ENCODE results near the gene SLC2A5.

The SLC2A5 gene

DNA sequence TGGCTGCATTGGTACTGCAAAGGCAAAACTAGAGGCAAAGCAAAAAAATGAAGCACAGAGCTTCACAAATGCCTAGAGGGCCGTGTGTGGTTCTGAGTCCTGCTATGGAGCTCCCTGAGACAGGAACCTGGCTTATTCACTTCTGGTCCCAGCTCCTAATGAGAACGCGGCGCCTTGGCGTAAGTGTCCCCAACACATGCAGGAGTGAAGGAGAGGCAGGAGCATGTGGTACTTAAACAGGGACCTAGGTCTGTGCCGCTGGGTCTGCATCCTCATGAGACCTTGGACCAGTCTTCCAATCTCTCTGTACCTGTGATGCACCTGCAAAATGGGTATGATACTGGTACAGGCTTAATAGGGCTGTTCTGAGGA lies 28.8 kb downstream of the SLC2A5 start:
- Histone ChIP-seq H3K36me3 (ENCODE audit: low read length) (no peaks in the 10 kb centered on the region), H4K20me1 (ENCODE audit: low read depth, low read length) (no peaks in the 10 kb centered on the region), H3K4me2 (ENCODE audit: low read depth, low read length, poor library complexity, severe bottlenecking) (no peak overlapping the region), H3K9me3 (ENCODE audit: insufficient read depth, low read length) (peaks cover 3% of the 10 kb centered on the region; the same call in 1 of the 2 replicates), H3K4me3 (ENCODE audit: insufficient read depth, low read length, poor library complexity, severe bottlenecking) (no peak overlapping the region), H3K9ac (ENCODE audit: low read length) (no peak overlapping the region), H3K9me2 (replicated peaks; ENCODE audit: insufficient read depth, low read length) (no peaks in the 10 kb centered on the region), H3F3A (ENCODE audit: insufficient read depth) (no peaks in the 10 kb centered on the region), H2AFZ (ENCODE audit: low read depth, low read length, severe bottlenecking) (no peak overlapping the region), H3K27me3 (ENCODE audit: low read length) (no peaks in the 10 kb centered on the region), H3K27ac (ENCODE audit: low read depth, low read length) (no peak overlapping the region), H3K79me2 (ENCODE audit: insufficient read depth, low read length) (no peaks in the 10 kb centered on the region)
- TF ChIP-seq, protein P1, sequence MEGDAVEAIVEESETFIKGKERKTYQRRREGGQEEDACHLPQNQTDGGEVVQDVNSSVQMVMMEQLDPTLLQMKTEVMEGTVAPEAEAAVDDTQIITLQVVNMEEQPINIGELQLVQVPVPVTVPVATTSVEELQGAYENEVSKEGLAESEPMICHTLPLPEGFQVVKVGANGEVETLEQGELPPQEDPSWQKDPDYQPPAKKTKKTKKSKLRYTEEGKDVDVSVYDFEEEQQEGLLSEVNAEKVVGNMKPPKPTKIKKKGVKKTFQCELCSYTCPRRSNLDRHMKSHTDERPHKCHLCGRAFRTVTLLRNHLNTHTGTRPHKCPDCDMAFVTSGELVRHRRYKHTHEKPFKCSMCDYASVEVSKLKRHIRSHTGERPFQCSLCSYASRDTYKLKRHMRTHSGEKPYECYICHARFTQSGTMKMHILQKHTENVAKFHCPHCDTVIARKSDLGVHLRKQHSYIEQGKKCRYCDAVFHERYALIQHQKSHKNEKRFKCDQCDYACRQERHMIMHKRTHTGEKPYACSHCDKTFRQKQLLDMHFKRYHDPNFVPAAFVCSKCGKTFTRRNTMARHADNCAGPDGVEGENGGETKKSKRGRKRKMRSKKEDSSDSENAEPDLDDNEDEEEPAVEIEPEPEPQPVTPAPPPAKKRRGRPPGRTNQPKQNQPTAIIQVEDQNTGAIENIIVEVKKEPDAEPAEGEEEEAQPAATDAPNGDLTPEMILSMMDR (IDR thresholded peaks at IDR 0.05; ENCODE audit: insufficient read depth, low read length, poor library complexity, severe bottlenecking): no peak
- no peak for TF ChIP-seq EZH2phosphoT487 (conservative IDR thresholded peaks at IDR 0.05; ENCODE audit: low read length)

- Histone ChIP-seq H3K9me3 (ENCODE audit: insufficient read depth, low read length) (peaks cover 9% of the 10 kb centered on the region; the same call in 1 of the 2 replicates), H3K4me3 (ENCODE audit: insufficient read depth, low read length, poor library complexity, severe bottlenecking) (no peak overlapping the region), H3F3A (ENCODE audit: insufficient read depth) (no peaks in the 10 kb centered on the region), H3K4me2 (ENCODE audit: low read depth, low read length, poor library complexity, severe bottlenecking) (no peak overlapping the region), H3K27me3 (ENCODE audit: low read length) (no peaks in the 10 kb centered on the region), H3K79me2 (ENCODE audit: insufficient read depth, low read length) (no peaks in the 10 kb centered on the region), H3K27ac (ENCODE audit: low read depth, low read length) (no peak overlapping the region), H4K20me1 (ENCODE audit: low read depth, low read length) (no peaks in the 10 kb centered on the region), H3K9me2 (replicated peaks; ENCODE audit: insufficient read depth, low read length) (no peaks in the 10 kb centered on the region), H2AFZ (ENCODE audit: low read depth, low read length, severe bottlenecking) (no peak overlapping the region), H3K9ac (ENCODE audit: low read length) (no peak overlapping the region), H3K36me3 (ENCODE audit: low read length) (0 out of 2 replicates have a peak, but pooled peaks cover 5% of the 10 kb centered on the region)
- TF ChIP-seq, protein P1 (IDR thresholded peaks at IDR 0.05; ENCODE audit: insufficient read depth, low read length, poor library complexity, severe bottlenecking): no peak
- TF ChIP-seq EZH2phosphoT487 (conservative IDR thresholded peaks at IDR 0.05; ENCODE audit: low read length): no peak
These were observed 29.4 kb downstream of the SLC2A5 start for GRCh38 chr1:9039761-9040658.

DNA sequence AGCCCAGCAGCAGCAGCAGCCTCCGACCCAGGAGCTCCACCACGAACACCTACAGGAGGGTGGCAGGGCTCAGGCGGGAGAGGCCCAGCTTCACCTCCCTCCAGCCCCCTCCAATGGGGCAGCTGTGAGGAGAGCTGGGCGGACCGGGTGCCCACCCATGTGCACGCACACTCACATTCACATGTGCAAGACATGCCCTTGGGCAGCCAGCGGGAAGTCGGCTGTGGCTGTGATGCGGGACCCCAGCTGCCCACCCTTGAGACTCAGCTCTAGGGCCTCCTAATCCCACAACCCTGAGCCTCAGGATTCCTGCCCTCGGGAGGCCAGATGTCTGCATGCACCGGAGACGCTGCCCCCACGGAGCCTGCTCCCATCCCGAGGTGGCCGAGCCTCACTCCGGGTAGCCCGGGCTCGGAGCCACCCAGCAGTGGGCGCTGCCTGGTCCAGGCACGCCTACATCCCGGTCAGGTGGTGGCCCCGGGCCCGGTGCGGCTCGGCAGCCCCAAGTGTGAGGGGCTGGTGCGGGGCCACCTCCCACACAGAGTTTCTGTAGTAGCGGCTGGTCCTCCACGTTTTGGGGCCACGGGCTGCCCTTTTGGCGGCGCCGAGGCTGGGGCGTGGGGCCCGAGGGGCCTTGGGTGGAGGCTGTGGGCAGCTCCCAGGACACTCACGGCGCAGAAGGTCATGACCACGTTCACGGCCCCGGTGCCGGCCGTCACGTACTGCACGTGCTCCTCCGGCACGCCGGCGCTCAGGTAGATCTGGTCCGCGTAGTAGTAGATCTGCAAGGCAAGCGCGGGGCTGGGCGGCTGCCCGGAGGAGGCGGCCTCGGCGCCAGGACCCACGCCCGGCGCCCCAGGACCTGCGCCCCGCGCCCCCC lies 30.3 kb downstream of the SLC2A5 start:
- H3K4me2 ChIP-seq (ENCODE audit: low read depth, low read length, poor library complexity, severe bottlenecking): no peak overlapping the region
- no peaks in the 10 kb centered on the region for H3F3A ChIP-seq (ENCODE audit: insufficient read depth)
- no peaks in the 10 kb centered on the region for H3K79me2 ChIP-seq (ENCODE audit: insufficient read depth, low read length)
- H3K9me2 ChIP-seq (replicated peaks; ENCODE audit: insufficient read depth, low read length): no peaks in the 10 kb centered on the region
- no peak for TF ChIP-seq EZH2phosphoT487 (conservative IDR thresholded peaks at IDR 0.05; ENCODE audit: low read length)
- TF ChIP-seq, protein P1 (IDR thresholded peaks at IDR 0.05; ENCODE audit: insufficient read depth, low read length, poor library complexity, severe bottlenecking): no peak
- H2AFZ ChIP-seq (ENCODE audit: low read depth, low read length, severe bottlenecking): no peak overlapping the region
- H3K27me3 ChIP-seq (ENCODE audit: low read length): no peaks in the 10 kb centered on the region
- H3K9me3 ChIP-seq (ENCODE audit: insufficient read depth, low read length): peaks cover 9% of the 10 kb centered on the region; the same call in 1 of the 2 replicates
- no peak overlapping the region for H3K27ac ChIP-seq (ENCODE audit: low read depth, low read length)
- H4K20me1 ChIP-seq (ENCODE audit: low read depth, low read length): no peaks in the 10 kb centered on the region
- H3K4me3 ChIP-seq (ENCODE audit: insufficient read depth, low read length, poor library complexity, severe bottlenecking): no peak overlapping the region
- H3K36me3 ChIP-seq (ENCODE audit: low read length): 0 out of 2 replicates have a peak, but pooled peaks cover 5% of the 10 kb centered on the region
- no peak overlapping the region for H3K9ac ChIP-seq (ENCODE audit: low read length)
